G401 (cell line): ENCODE data around the gene COL8A1. TPM values are rescaled to one million over a fixed set of nuclear protein-coding genes. Genes with fewer than 3 reads are reported as not detected.

Experiments used
- DNase-seq: peaks from one replicate; pipeline ENCODE4 v3.0.0-alpha.2; 2015; ENCODE audit warnings: low spot score
- in situ Hi-C: cut with HindIII; loops from 2 replicates; pipeline ENCODE4 v1.10.0; 2016; ENCODE audit warnings: low sequenced_read_pairs, mixed read lengths
- total RNA-seq: library from RNA; depleted of rRNA; stranded (reverse); fragments of >200 nt; shearing (Covaris generic); gene quantifications from 2 replicates; pipeline ENCODE4 v1.2.3, GENCODE V29; 2014

Gene COL8A1
- total RNA-seq, 1 experiment from 2014 or later, result not detected

GRCh38 chr3:99665017-99665416 lies 26.6 kb downstream of the COL8A1 start:
- DNase-seq, result no peak
- in situ Hi-C loops, result no loop called here

DNA sequence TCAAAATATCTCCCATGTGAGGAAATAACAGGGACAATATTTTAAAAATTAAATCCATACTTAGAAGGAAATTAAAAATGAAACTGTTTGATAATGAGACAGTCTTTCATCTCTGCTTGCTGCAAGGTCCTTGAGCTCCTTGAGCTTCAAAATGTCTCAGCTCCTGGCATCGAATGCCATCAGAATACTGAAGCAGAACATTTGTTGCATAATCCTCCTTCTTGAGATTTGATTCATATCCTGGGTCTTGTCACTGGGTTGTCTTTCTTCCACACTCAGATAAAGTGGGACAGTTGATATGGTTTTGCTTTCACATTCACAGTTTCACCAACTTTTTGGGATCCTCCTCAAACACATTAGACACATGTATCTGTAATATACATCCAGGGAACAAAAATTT lies 27.8 kb downstream of the COL8A1 start:
- DNase-seq, result no peak
- in situ Hi-C loops, result no loop called here

DNA sequence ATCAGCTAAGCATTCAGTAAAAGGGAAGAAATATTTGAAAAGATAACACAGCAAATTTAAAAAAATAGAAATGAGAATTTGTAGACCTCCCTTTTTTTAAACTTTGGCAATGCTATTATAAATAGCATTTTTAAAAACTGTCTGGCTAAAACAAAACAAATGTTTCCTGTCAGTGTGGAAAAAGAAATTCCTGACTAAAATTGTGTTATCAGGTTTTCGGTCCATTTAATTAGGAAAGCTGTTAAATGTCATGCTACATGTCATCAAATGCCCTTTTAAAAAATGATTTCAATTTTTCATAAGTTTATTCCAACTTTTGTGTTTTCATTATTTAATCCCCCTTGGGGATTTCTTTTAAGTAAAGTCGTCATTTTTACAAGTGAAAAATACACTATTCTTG lies 29.6 kb downstream of the COL8A1 start:
- in situ Hi-C loops, result no loop called here
- DNase-seq, result no peak

GRCh38 chr3:99669879-99670555 lies 31.6 kb downstream of the COL8A1 start:
- in situ Hi-C loops, result no loop called here
- DNase-seq, result no peak

DNA sequence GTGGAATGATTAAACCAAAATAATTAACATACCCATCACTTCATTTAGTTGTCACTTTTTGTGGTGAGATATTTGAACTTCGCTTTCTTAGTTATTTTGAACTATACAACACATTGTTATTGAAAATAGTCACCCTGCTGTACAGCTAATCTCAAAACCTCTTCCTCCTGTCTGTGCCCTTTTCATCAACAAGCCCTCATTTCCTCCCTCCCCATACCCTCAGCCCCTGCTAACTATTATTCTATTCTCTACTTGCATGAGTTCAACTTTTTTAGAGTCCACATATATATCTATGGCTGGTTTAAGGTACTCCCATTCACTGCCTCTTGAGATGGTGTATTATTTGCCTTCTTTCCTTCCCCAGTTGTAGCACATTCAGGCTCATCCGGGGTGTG lies 32.2 kb downstream of the COL8A1 start:
- no peak for DNase-seq
- in situ Hi-C loops, result no loop called here

DNA sequence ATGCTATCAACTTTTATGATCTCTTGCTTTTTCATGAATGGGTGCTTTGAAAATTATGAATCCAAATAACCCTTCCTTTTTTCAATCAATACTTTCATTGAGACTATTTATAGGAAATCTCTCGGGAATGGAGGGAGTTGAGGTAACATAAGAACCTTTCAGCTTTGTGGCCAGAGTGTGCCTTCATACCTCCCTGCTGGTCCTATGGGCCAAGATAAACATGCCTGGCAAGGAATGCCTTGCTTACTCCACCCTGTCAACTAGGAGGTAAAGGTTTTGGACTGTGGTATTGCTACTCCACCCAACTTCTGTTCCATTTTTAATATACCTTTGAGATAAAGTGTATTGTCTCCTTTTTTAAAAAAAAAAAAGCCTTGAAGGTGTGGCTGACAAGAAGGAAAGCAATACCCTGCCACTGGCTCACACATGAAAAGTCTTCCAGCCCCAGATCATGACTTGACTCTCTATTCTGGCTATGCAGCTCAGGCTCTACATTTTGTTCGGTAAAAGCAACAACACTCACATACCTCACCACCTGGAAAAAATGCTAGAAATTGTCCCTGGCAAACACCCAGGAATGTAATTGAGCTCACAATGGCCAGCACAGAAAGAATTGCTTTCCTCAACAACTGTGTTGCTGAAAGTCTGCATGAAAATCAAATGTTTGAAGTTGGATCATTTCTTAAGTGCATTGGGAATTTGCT lies 35.8 kb downstream of the COL8A1 start:
- no peak for DNase-seq

DNA sequence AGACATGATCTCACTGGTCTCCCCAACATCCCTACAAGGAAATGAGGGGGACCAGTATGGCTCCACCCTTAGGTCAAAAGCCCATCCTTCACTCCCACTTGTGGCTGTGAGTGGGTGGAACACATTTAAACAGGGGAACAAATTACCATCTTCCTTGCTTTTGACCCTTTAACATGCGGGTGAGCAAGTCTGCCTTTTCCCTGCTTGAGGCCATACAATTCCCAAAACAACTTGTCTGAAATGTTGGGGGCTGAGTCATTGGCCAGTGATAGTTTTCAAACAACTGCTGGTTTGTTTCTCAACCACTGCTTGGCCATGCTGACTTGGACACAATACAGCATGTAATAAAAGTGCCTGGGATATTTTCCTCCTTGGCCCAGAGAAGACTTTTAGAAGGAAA lies 39.6 kb downstream of the COL8A1 start:
- in situ Hi-C loops, result no loop called here
- DNase-seq, result no peak

More for the DNA sequence above, 35.8 kb downstream of the COL8A1 start:
- in situ Hi-C loops, result no loop called here

GRCh38 chr3:99678896-99679295 lies 40.5 kb downstream of the COL8A1 start:
- DNase-seq, result no peak
- in situ Hi-C loops, result no loop called here

GRCh38 chr3:99681512-99681911 lies 43.1 kb downstream of the COL8A1 start:
- no peak for DNase-seq
- in situ Hi-C loops, result no loop called here

GRCh38 chr3:99681976-99682375 lies 43.6 kb downstream of the COL8A1 start:
- in situ Hi-C loops, result no loop called here
- no peak for DNase-seq

GRCh38 chr3:99683465-99683864 lies 45.1 kb downstream of the COL8A1 start:
- in situ Hi-C loops, result no loop called here

DNA sequence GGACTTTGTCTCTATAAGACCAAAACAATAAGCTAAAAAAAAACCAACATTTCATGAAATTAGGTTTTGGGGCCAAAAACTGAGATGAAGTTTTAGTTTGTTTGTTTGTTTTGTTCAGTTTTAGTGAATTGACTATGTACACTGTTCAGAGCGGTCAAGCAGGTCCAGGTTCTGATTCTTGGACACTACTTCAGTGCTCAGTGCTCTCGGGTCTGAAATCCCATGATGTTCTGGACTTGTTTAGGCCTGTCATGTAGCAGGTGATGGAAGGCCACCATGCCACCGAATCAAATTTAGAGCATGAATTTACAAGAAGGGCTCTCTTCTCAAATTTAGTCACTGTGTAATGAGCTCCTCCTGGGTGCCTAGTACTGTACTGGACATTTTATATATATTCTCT lies 45.5 kb downstream of the COL8A1 start:
- in situ Hi-C loops, result no loop called here
- DNase-seq, result no peak

More at GRCh38 chr3:99683465-99683864, 45.1 kb downstream of the COL8A1 start:
- no peak for DNase-seq

DNA sequence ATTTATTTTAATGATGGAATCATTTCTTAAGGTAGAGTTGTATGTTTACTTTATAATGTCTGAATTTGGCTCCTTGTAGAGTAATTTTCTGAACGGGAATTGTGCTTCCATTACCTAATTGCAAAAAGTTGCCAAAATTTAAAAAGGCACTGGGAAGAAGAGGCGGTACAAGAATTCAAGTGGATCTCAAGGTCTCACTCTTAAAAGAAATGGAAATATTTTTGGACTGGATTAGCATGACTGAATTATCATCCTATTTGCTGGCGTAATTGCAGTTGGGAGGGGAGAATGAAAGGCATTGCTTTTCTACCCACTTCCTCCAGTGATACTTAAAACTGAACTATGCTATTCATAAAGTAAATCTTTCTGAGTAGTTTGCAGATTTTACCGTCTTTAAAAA lies 46.2 kb downstream of the COL8A1 start:
- no peak for DNase-seq
- in situ Hi-C loops, result no loop called here

DNA sequence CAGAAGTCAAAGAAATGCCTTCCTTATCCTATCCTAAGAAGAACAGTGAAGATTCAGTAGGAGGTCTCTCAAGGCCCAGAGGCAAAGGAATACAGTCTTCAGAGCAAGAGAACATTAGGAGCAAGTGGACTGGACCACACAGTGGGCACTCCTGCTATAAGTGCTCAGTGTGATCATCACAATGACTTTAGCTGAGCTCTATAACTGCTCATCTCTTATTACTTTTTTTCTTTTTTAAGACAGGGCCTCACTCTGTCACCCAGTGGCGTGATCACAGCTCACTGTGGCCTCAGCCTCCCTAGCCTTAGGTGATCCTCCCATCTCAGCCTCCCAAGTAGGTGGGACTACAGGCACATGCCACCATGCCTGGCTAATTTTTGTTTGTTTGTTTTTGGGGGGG lies 48.1 kb downstream of the COL8A1 start:
- in situ Hi-C loops, result no loop called here

DNA sequence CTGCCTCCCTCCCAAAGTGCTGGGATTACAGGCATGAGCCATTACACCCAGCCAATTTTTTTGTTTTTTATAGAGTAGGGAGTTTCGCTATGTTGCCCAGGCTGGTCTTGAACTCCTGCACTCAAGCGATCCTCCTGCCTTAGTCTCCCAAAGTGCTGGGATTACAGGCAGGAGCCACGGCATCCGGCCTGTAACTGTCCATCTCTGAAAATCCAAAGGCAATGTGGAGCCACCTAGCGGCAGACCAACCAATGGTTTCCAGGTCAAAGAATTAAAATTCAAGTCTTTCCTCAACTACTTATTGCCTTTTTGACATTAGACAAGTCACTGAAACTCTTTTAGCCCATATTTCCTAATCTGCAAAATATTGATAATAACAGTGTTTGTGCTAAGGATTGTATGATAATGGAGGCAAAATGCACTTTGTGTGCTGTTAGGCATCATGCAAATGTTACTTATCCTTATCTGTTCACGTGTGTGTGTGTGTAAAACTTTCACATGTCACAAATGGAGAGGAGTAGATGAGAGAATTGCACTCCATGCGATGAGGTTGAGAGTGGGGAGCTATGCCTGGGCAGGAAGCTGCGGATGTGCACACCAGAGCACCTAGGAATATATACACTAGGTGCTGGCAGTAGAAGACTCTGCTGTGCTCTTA lies 48.7 kb downstream of the COL8A1 start:
- peak; percentile 18 for DNase-seq
- in situ Hi-C loops, result no loop called here

More for the DNA sequence above, 48.1 kb downstream of the COL8A1 start:
- no peak for DNase-seq

DNA sequence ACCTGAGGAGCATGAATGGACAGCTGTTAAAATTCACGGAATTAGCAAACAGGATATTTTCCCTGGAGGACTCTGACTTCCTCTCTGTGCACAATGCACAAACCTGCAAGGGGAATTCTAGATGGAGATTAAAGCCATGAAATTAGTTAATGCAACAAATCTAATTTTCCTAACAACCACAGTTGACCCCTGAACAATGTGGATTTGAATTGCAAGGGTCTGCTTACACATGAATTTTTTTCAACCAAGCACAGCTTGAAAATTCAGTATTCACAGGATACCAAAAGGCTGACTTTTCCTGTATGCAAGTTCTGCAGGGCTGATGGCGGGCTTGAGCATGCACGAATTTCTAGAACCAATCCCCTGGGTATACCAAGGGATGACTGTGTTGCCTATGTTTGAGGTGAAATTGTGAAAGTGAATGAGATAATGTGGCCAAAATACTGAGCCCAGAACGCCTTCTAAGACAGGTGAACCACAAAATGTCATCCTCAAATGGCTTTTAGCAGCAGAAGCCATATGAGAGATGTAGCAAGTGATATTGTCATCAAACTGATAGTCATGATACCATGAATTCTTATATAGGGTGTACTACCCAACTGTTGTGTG lies 52.5 kb downstream of the COL8A1 start:
- in situ Hi-C loops, result no loop called here
- DNase-seq, result no peak

GRCh38 chr3:99693636-99694035 lies 55.2 kb downstream of the COL8A1 start:
- in situ Hi-C loops, result no loop called here
- no peak for DNase-seq

DNA sequence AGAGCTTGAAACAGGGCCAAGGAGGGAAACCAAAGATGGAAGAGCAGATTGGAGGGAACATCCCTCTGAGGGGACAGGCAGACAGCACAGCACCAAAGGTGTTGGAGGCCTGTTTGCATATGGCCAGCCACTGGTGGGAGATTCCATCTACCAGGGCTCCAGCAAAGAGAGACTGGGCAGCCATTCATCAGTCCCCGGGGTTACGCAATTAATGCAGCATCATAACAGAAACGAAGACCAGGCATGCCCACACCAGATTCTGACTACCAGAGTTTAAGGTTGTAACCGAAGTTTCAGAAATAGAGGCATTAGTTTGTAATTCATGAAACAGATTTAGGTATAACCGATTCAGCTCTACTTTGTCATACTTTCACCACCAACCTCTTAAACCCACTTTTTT lies 58.1 kb downstream of the COL8A1 start:
- DNase-seq, result no peak
- in situ Hi-C loops, result no loop called here

- in situ Hi-C loops, result no loop called here
Measured at GRCh38 chr3:99697250-99697649, 58.9 kb downstream of the COL8A1 start.

DNA sequence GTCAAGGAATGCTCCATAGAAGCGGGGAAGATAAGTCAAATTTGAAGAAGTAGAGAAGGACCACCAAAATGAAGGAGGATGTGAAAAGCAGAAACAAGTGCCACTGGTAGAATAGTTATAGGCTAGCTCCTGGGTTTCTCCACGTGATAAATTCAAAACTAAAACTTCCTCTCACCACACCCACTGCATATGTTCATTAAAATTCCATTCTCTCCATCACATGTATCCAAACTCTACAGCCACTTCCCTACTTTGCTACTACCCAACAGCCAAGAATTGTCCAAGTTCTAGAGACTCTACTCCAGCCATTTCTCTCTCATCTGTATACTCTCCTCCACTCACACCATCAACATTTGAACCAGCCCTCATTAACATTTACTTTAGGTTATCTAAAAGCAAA lies 60.5 kb downstream of the COL8A1 start:
- no peak for DNase-seq
- in situ Hi-C loops, result no loop called here

More at GRCh38 chr3:99697250-99697649, 58.9 kb downstream of the COL8A1 start:
- DNase-seq, result no peak
